ENCODE data around the gene SLC35F4.

SLC35F4 gene

DNA sequence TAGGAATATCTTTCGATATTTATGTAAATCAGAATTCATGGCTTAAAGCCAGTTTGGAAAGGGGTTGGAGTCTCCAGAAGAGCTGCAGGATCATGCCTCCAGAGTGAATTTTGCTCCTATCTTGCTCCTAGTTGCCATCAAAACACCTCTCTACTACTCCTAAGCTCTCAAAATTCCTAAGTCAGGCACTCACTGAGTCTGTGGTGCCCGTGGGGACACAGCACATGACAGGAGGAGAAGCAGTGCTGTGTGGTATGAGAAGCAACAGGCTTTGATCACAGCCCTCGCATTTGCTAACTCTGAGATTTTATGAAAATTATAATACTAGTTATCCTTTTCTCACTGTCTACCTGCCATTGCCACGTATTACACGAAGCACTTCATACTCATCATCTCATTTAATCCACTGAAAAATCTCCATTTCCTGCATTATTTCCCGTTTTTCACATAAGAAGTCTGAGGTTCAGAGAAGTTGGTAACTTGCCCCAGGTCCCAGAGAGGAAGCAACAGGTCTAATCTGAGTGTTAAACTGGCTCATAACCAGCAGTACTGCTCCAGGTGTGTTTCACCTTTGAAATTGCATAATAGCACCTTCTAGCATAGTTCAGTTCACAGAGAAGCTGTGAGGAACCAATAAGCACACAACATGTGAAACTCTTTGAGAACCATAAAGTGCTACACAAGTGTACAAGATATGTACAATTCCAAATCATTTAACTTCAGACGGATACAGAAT is 33.1 kb upstream of the SLC35F4 start:
- DNase-seq (ENCODE audit: low read depth in 1 of 2, low spot score in 1 of 2) = no peak
- Histone ChIP-seq H3K27ac (replicated peaks) (no peak overlapping the region), H3K4me3 (replicated peaks; ENCODE audit: insufficient read depth, low read length) (no peak overlapping the region), H3K27me3 (ENCODE audit: insufficient read depth, poor library complexity, severe bottlenecking) (no peaks in the 10 kb centered on the region)
- TF ChIP-seq CTCF (IDR thresholded peaks at IDR 0.05; ENCODE audit: insufficient read depth, low read length) (no peak), SPI1 (IDR thresholded peaks at IDR 0.05; ENCODE audit: borderline replicate concordance, low read depth) (no peak), POLR2AphosphoS5 (IDR thresholded peaks at IDR 0.05; ENCODE audit: low read depth) (no peak)

GRCh38 chr14:57897144-57897748 is 31.4 kb upstream of the SLC35F4 start:
- H3K27ac ChIP-seq (replicated peaks) = no peak overlapping the region
- H3K27me3 ChIP-seq (ENCODE audit: insufficient read depth, poor library complexity, severe bottlenecking) = peaks cover 2% of the 10 kb centered on the region
- DNase-seq (ENCODE audit: low read depth in 1 of 2, low spot score in 1 of 2) = no peak
- no peak overlapping the region for H3K4me3 ChIP-seq (replicated peaks; ENCODE audit: insufficient read depth, low read length)
- TF ChIP-seq POLR2AphosphoS5 (IDR thresholded peaks at IDR 0.05; ENCODE audit: low read depth) (no peak), CTCF (IDR thresholded peaks at IDR 0.05; ENCODE audit: insufficient read depth, low read length) (no peak), SPI1 (IDR thresholded peaks at IDR 0.05; ENCODE audit: borderline replicate concordance, low read depth) (no peak), GABPA (IDR thresholded peaks at IDR 0.05; ENCODE audit: low read depth) (no peak)
- TF ChIP-seq, protein P1, sequence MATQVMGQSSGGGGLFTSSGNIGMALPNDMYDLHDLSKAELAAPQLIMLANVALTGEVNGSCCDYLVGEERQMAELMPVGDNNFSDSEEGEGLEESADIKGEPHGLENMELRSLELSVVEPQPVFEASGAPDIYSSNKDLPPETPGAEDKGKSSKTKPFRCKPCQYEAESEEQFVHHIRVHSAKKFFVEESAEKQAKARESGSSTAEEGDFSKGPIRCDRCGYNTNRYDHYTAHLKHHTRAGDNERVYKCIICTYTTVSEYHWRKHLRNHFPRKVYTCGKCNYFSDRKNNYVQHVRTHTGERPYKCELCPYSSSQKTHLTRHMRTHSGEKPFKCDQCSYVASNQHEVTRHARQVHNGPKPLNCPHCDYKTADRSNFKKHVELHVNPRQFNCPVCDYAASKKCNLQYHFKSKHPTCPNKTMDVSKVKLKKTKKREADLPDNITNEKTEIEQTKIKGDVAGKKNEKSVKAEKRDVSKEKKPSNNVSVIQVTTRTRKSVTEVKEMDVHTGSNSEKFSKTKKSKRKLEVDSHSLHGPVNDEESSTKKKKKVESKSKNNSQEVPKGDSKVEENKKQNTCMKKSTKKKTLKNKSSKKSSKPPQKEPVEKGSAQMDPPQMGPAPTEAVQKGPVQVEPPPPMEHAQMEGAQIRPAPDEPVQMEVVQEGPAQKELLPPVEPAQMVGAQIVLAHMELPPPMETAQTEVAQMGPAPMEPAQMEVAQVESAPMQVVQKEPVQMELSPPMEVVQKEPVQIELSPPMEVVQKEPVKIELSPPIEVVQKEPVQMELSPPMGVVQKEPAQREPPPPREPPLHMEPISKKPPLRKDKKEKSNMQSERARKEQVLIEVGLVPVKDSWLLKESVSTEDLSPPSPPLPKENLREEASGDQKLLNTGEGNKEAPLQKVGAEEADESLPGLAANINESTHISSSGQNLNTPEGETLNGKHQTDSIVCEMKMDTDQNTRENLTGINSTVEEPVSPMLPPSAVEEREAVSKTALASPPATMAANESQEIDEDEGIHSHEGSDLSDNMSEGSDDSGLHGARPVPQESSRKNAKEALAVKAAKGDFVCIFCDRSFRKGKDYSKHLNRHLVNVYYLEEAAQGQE (IDR thresholded peaks at IDR 0.05; ENCODE audit: insufficient replicate concordance, low read depth) = no peak

DNA sequence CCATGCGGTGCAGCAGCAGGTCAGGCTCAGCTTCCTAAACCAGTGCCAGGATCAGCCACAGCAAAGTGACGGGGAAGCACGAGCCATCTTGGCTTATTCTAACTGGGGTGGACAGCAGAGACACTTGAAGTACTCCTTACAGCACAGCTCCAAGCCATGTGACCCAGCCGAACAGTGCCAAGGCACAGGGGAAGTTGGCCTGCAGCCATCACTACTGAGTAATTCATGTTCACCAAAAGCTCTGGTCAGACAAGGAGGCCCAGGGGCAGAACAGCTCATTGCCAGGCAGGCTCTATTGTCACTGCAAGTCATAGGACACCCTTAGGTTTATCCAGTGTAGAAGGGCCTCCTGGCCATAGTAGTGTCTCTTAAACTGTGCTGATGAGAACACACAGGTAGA is 23.4 kb upstream of the SLC35F4 start:
- no peak for DNase-seq (ENCODE audit: low read depth in 1 of 2, low spot score in 1 of 2)
- no peak for TF ChIP-seq SPI1 (IDR thresholded peaks at IDR 0.05; ENCODE audit: borderline replicate concordance, low read depth)
- no peak for TF ChIP-seq GABPA (IDR thresholded peaks at IDR 0.05; ENCODE audit: low read depth)
- no peak for TF ChIP-seq POLR2AphosphoS5 (IDR thresholded peaks at IDR 0.05; ENCODE audit: low read depth)
- TF ChIP-seq, protein P1 (IDR thresholded peaks at IDR 0.05; ENCODE audit: insufficient replicate concordance, low read depth) = no peak
- no peak for TF ChIP-seq CTCF (IDR thresholded peaks at IDR 0.05; ENCODE audit: insufficient read depth, low read length)

More for the DNA sequence above, 23.4 kb upstream of the SLC35F4 start:
- Histone ChIP-seq H3K4me3 (replicated peaks; ENCODE audit: insufficient read depth, low read length) (no peak overlapping the region), H3K27me3 (ENCODE audit: insufficient read depth, poor library complexity, severe bottlenecking) (peaks cover 11% of the 10 kb centered on the region), H3K27ac (replicated peaks) (no peak overlapping the region)
